ENCODE results near the gene DNHD1.
A peak's percentile ranks its signal among the peaks of the same experiment; 100 is the strongest.

Gene DNHD1

DNA sequence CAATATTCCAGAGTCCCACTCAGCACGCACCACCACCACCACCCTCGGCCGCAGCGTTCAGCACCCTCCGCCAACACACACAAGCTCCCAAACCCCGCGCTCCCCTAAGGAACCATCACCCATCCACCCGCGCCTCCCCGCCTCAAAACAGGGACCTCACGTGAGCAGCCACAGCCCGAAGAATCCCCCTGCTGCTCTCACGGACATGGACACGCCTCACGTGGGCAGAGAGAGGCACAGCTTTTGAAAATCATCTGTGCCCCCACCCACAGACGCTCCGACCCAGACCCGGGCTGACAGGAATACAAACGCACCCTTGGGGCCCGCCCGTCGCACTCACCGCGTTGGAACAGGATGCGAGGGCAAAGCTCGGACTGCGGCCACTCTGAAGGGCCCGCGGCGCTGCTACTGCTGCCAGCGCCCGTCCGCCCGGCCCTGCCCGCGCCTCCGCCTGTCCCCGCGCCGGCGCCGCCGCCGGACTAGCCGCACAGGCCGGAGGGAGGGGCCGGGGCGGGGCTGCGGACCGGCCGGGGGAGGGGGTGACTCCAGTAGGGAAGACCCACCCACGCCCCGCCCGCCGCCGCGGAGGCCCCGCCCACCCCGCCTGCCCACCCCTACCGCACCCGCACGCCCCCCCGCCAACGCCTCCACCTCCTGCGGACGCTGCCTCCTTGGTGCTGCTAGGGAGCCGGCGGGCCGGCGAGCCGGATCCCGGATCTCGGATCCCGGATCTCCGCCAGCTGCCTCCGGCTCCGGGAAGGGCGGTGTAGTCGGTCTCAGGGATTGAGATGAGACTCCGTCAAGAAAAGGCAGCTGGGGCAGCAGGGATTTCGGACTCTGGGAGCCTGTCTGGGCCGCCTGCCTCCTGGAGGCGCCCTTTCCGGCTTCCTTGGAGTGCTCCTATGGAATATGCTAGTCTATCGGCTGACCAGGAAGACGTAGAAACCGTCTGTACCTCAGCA is 23.3 kb upstream of the DNHD1 start, which contains the start of gene TRIM3:
TRIM3 (minus strand) TSS at position 491 of the 962 bp plus-strand sequence. CDS start 8,246 bp downstream, outside the sequence.
- H3K4me3 ChIP-seq (ENCODE audit: low read depth, low read length), result peak within 1 kb of the TSS; percentile 84
- peak; percentile 91 for DNase-seq (ENCODE audit: low read depth)
- TF ChIP-seq, protein P1, sequence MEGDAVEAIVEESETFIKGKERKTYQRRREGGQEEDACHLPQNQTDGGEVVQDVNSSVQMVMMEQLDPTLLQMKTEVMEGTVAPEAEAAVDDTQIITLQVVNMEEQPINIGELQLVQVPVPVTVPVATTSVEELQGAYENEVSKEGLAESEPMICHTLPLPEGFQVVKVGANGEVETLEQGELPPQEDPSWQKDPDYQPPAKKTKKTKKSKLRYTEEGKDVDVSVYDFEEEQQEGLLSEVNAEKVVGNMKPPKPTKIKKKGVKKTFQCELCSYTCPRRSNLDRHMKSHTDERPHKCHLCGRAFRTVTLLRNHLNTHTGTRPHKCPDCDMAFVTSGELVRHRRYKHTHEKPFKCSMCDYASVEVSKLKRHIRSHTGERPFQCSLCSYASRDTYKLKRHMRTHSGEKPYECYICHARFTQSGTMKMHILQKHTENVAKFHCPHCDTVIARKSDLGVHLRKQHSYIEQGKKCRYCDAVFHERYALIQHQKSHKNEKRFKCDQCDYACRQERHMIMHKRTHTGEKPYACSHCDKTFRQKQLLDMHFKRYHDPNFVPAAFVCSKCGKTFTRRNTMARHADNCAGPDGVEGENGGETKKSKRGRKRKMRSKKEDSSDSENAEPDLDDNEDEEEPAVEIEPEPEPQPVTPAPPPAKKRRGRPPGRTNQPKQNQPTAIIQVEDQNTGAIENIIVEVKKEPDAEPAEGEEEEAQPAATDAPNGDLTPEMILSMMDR (conservative IDR thresholded peaks at IDR 0.05; ENCODE audit: low read depth, low read length), result peak; percentile 56

DNA sequence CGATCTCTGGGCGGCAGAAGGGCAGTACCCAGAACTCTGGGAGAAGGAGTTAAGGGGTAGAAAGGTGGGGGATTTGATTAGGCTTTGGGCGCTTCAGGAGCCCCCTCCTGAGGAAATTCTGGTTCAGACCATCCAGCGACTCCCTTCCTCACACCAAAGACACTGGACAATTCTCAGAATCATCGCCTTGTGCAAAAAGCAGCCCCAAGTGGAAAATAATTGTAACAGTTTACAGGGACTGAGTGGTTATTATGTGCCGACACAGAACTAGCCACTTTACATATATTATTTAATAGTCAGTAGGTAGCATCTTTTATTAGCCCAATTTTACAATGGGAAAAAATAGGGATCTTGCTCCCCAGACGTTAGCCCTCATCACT is 22.7 kb upstream of the DNHD1 start:
- no peak for DNase-seq (ENCODE audit: low read depth)
- TF ChIP-seq, protein P1 (conservative IDR thresholded peaks at IDR 0.05; ENCODE audit: low read depth, low read length), result no peak
- peak overlapping the region; percentile 84 for H3K4me3 ChIP-seq (ENCODE audit: low read depth, low read length)

DNA sequence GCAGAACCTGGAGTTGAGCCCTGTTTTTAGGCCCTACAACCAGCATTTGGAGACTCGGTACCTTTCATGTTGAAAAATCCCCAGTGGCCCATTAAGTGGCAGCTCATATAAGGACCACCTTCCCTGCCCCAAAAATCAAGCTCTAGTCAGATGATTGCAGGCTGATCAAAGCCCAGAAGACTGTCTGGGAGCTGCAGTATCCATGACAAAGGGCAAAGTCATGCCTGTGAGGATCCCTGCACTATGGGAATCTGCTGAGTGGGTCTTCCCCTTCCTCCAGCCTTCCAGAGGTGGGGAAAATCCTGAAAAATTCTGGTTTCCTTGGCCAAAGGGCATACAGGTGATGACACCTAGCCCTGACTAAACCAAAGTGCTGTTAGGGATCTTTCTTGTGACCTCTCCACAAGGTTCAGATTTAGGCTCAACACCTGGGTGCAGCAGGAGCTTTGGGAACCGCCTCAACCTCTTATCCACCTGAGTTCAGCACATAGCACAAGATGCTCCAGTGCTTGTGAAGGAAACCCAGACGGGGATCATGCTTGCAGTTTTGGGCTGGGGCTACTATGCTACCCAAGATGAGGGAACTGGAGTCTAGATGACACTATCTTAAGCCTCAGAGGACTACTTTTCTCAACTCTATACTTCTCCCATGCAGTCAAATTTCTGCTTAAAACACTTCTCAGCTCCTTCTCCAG is 22.1 kb upstream of the DNHD1 start:
- no peak overlapping the region for H3K4me3 ChIP-seq (ENCODE audit: low read depth, low read length)
- DNase-seq (ENCODE audit: low read depth), result no peak
- TF ChIP-seq, protein P1 (conservative IDR thresholded peaks at IDR 0.05; ENCODE audit: low read depth, low read length), result no peak

DNA sequence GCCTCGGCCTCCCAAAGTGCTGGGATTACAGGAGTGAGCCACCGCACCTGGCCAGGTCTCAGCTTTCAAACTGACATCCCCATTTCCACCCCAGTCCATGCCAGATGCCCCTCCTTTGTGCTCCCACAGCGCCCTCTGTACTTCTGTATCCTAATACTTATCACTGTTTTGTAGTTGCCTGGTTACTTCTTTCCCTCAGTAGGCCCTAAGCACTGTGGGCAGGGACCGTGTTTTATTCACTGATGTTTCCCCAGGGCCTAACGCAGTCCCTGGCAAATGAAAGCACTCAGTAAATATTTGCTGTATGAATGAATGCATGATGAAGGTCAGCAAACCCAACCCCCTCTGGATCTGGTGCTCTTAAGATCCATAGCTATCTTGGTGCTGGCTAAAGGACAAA is 21.1 kb upstream of the DNHD1 start:
- no peak overlapping the region for H3K4me3 ChIP-seq (ENCODE audit: low read depth, low read length)
- DNase-seq (ENCODE audit: low read depth), result no peak
- TF ChIP-seq, protein P1 (conservative IDR thresholded peaks at IDR 0.05; ENCODE audit: low read depth, low read length), result peak; percentile 7

DNA sequence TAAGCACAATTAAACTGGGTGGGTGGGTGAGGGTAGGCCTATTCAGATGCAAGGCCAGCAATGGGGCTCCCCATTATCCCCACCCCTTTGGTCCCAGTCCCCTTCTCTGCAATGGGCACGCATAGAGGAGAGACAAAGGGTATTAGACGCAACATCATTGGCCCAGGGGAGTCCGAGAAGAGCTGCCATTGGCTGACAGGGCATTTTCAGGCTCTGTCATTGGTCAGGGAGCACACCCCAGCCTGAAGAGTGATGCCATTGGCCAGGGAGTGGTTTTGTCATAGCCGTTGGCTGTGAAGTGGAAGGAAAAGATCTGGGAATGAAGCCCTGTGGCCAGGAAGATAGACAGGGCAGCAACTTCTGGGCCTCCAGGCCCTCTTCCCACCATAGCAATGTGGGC is 20.5 kb upstream of the DNHD1 start:
- DNase-seq (ENCODE audit: low read depth), result no peak
- TF ChIP-seq, protein P1 (conservative IDR thresholded peaks at IDR 0.05; ENCODE audit: low read depth, low read length), result no peak
- H3K4me3 ChIP-seq (ENCODE audit: low read depth, low read length), result no peak overlapping the region

DNA sequence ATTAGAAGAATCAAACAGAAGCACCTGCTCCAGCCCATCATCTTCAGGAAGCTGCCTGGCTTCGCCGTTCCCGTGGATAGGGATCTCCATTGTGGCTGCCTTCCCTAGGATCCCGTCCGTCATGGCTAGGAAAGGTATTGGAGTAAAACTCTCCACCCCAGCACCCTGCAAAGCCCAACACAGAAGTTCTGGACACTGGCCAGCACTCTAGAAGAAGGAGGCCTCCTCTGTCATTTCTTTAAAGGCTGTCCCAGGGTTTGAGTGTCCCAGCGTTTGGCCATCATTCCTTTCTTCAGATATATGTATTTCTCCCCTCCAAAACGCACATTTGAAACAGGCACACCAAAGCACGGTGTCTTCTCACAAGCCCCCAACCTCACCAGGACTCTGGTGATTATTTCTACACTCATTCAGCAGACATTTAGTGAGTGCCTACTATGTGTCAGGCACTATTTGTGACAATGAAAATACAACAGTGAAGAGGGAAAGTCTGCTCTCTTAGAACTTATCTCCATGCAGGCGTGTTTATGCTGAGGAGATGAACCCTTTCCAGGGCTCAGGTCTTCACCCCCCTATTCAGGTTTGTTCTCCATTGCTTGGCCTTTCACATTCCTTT is 16.7 kb upstream of the DNHD1 start:
- H3K4me3 ChIP-seq (ENCODE audit: low read depth, low read length), result peak overlapping the region; percentile 75
- DNase-seq (ENCODE audit: low read depth), result no peak
- TF ChIP-seq, protein P1 (conservative IDR thresholded peaks at IDR 0.05; ENCODE audit: low read depth, low read length), result no peak

Measured in choroid plexus epithelial cell (primary cell).